WI38 (cell line): Measurements from ENCODE around the gene TOR1B.
A peak's percentile ranks its signal among the peaks of the same experiment; 100 is the strongest.
"Not testable (repeated sequence)": the region's sequence is repeated elsewhere in the genome, so short reads cannot be mapped to it uniquely, and the experiment has no call there.

Experiments used
- H3K4me3 ChIP-seq: 2 replicates; pipeline ENCODE4 v1.5.1; 2011; ENCODE audit warnings: low read depth, mild to moderate bottlenecking, control low read depth, low read length
- CTCF ChIP-seq: IDR thresholded peaks from 2 replicates; pipeline ENCODE4 v1.5.1; 2012; ENCODE audit warnings: low read depth, mild to moderate bottlenecking, control low read depth, low read length

TOR1B gene

GRCh38 chr9:129770741-129771140 lies 32.2 kb upstream of the TOR1B start:
- H3K4me3 ChIP-seq = no peak overlapping the region
- TF ChIP-seq CTCF = no peak

- no peak for TF ChIP-seq CTCF
Observed at GRCh38 chr9:129773262-129774048, 29.5 kb upstream of the TOR1B start.

GRCh38 chr9:129774791-129775447 lies 28.1 kb upstream of the TOR1B start:
- no peak for TF ChIP-seq CTCF

More at GRCh38 chr9:129773262-129774048, 29.5 kb upstream of the TOR1B start:
- no peak overlapping the region for H3K4me3 ChIP-seq

GRCh38 chr9:129775448-129775798 lies 27.6 kb upstream of the TOR1B start:
- TF ChIP-seq CTCF = no peak
- H3K4me3 ChIP-seq = no peak overlapping the region

More at GRCh38 chr9:129774791-129775447, 28.1 kb upstream of the TOR1B start:
- H3K4me3 ChIP-seq = no peak overlapping the region

- not testable (repeated sequence) for H3K4me3 ChIP-seq
Observed at GRCh38 chr9:129776096-129776495, 26.9 kb upstream of the TOR1B start.

GRCh38 chr9:129776566-129776937 lies 26.4 kb upstream of the TOR1B start:
- TF ChIP-seq CTCF = no peak
- H3K4me3 ChIP-seq = peak overlapping the region; percentile 17

GRCh38 chr9:129776938-129777768 lies 25.8 kb upstream of the TOR1B start:
- peak overlapping the region; percentile 17 for H3K4me3 ChIP-seq
- no peak for TF ChIP-seq CTCF
